Measurements from ENCODE around the gene HMGCLL1. TPM values are rescaled to one million over a fixed set of nuclear protein-coding genes. Genes with fewer than 3 reads are reported as not detected.

Gene HMGCLL1
- total RNA-seq, 1 experiment from 2014 or later: 0.11 TPM

DNA sequence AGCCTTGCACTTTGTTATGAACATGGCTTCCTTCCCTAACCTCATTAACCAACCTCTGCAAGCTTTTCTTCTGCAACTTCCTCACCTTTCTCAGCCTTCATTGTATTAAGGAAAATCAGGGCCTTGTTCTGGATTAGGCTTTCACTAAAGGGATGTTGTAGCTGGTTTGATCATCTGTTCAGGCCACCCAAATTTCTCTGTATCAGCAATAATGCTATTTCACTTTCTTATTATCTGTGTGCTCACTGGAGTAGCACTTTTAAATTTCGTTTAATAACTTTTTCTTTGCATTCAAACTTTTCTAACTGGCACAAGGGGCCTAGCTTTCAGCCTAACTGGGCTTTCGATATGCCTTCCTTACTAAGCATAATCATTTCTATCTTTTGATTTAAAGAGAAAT lies 155.1 kb downstream of the HMGCLL1 start:
- no peak for ATAC-seq
- H3K4me1 Mint-ChIP-seq: no peaks in the 10 kb centered on the region
- no peak for DNase-seq (ENCODE audit: low spot score)
- ChIA-PET CTCF (interaction anchor here (2.0 kb wide), 1 partner anchor 147 kb away, joined by 5 read pairs; no protein-coding TSS in a partner anchor), POLR2A (no interaction called here)
- TF ChIP-seq ZNF232 (CRISPR knock-in tag; IDR thresholded peaks at IDR 0.05) (no peak), ZNF138 (CRISPR knock-in tag; conservative IDR thresholded peaks at IDR 0.05) (no peak), NR2C2 (CRISPR knock-in tag; IDR thresholded peaks at IDR 0.05) (no peak), NFYB (CRISPR knock-in tag; conservative IDR thresholded peaks at IDR 0.05; ENCODE audit: low read depth) (no peak), PRDM15 (CRISPR knock-in tag; IDR thresholded peaks at IDR 0.05) (no peak), MYBL2 (CRISPR knock-in tag; IDR thresholded peaks at IDR 0.05) (no peak)
- TF ChIP-seq, protein P1, sequence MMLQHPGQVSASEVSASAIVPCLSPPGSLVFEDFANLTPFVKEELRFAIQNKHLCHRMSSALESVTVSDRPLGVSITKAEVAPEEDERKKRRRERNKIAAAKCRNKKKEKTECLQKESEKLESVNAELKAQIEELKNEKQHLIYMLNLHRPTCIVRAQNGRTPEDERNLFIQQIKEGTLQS (CRISPR knock-in tag; conservative IDR thresholded peaks at IDR 0.05): no peak
- TF ChIP-seq, protein P2, sequence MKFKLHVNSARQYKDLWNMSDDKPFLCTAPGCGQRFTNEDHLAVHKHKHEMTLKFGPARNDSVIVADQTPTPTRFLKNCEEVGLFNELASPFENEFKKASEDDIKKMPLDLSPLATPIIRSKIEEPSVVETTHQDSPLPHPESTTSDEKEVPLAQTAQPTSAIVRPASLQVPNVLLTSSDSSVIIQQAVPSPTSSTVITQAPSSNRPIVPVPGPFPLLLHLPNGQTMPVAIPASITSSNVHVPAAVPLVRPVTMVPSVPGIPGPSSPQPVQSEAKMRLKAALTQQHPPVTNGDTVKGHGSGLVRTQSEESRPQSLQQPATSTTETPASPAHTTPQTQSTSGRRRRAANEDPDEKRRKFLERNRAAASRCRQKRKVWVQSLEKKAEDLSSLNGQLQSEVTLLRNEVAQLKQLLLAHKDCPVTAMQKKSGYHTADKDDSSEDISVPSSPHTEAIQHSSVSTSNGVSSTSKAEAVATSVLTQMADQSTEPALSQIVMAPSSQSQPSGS (CRISPR knock-in tag; IDR thresholded peaks at IDR 0.05; ENCODE audit: borderline replicate concordance, low read depth): no peak
- no peaks in the 10 kb centered on the region for H3K27me3 Mint-ChIP-seq (ENCODE audit: low read depth)
- H3K9me3 Mint-ChIP-seq: no peaks in the 10 kb centered on the region
- H3K4me3 Mint-ChIP-seq: no peak overlapping the region
- H3K27ac Mint-ChIP-seq: no peak overlapping the region
- no peaks in the 10 kb centered on the region for H3K36me3 Mint-ChIP-seq

GRCh38 chr6:55410674-55411073 lies 168.3 kb downstream of the HMGCLL1 start:
- no peak overlapping the region for H3K4me3 Mint-ChIP-seq
- peaks cover 19% of the 10 kb centered on the region for H3K4me1 Mint-ChIP-seq
- peaks cover 35% of the 10 kb centered on the region for H3K9me3 Mint-ChIP-seq
- DNase-seq (ENCODE audit: low spot score) (no peak), ATAC-seq (no peak)
- CTCF ChIA-PET: no interaction called here
- H3K27ac Mint-ChIP-seq: no peak overlapping the region
- H3K36me3 Mint-ChIP-seq: no peaks in the 10 kb centered on the region; the same call in 1 of the 2 replicates
- POLR2A ChIA-PET: no interaction called here
- 0 out of 2 replicates have a peak, but pooled peaks cover 3% of the 10 kb centered on the region for H3K27me3 Mint-ChIP-seq (ENCODE audit: low read depth)
- no peak for TF ChIP-seq TP53 (CRISPR knock-in tag; IDR thresholded peaks at IDR 0.05)
- TF ChIP-seq, protein P3, sequence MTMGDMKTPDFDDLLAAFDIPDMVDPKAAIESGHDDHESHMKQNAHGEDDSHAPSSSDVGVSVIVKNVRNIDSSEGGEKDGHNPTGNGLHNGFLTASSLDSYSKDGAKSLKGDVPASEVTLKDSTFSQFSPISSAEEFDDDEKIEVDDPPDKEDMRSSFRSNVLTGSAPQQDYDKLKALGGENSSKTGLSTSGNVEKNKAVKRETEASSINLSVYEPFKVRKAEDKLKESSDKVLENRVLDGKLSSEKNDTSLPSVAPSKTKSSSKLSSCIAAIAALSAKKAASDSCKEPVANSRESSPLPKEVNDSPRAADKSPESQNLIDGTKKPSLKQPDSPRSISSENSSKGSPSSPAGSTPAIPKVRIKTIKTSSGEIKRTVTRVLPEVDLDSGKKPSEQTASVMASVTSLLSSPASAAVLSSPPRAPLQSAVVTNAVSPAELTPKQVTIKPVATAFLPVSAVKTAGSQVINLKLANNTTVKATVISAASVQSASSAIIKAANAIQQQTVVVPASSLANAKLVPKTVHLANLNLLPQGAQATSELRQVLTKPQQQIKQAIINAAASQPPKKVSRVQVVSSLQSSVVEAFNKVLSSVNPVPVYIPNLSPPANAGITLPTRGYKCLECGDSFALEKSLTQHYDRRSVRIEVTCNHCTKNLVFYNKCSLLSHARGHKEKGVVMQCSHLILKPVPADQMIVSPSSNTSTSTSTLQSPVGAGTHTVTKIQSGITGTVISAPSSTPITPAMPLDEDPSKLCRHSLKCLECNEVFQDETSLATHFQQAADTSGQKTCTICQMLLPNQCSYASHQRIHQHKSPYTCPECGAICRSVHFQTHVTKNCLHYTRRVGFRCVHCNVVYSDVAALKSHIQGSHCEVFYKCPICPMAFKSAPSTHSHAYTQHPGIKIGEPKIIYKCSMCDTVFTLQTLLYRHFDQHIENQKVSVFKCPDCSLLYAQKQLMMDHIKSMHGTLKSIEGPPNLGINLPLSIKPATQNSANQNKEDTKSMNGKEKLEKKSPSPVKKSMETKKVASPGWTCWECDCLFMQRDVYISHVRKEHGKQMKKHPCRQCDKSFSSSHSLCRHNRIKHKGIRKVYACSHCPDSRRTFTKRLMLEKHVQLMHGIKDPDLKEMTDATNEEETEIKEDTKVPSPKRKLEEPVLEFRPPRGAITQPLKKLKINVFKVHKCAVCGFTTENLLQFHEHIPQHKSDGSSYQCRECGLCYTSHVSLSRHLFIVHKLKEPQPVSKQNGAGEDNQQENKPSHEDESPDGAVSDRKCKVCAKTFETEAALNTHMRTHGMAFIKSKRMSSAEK (CRISPR knock-in tag; IDR thresholded peaks at IDR 0.05; ENCODE audit: borderline replicate concordance): no peak
- TF ChIP-seq RELA (CRISPR knock-in tag; IDR thresholded peaks at IDR 0.05; ENCODE audit: borderline replicate concordance): no peak
- no peak for TF ChIP-seq PRRX2 (CRISPR knock-in tag; IDR thresholded peaks at IDR 0.05)
- no peak for TF ChIP-seq CBFB (CRISPR knock-in tag; IDR thresholded peaks at IDR 0.05; ENCODE audit: low read depth)
- TF ChIP-seq ZNF416 (CRISPR knock-in tag; IDR thresholded peaks at IDR 0.05): no peak
- TF ChIP-seq ZNF121 (CRISPR knock-in tag; IDR thresholded peaks at IDR 0.05): no peak
- no peak for TF ChIP-seq ZNF138 (CRISPR knock-in tag; conservative IDR thresholded peaks at IDR 0.05)
- TF ChIP-seq, protein P4, sequence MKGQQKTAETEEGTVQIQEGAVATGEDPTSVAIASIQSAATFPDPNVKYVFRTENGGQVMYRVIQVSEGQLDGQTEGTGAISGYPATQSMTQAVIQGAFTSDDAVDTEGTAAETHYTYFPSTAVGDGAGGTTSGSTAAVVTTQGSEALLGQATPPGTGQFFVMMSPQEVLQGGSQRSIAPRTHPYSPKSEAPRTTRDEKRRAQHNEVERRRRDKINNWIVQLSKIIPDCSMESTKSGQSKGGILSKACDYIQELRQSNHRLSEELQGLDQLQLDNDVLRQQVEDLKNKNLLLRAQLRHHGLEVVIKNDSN (CRISPR knock-in tag; IDR thresholded peaks at IDR 0.05): no peak
- no peak for TF ChIP-seq TCF7 (CRISPR knock-in tag; IDR thresholded peaks at IDR 0.05; ENCODE audit: low read depth)
- no peak for TF ChIP-seq ZNF671 (CRISPR knock-in tag; IDR thresholded peaks at IDR 0.05)
- TF ChIP-seq JUN (CRISPR knock-in tag; IDR thresholded peaks at IDR 0.05): no peak
- TF ChIP-seq ETV6 (CRISPR knock-in tag; IDR thresholded peaks at IDR 0.05): no peak
- TF ChIP-seq HMGXB4 (CRISPR knock-in tag; IDR thresholded peaks at IDR 0.05): no peak
- TF ChIP-seq IRF2 (CRISPR knock-in tag; IDR thresholded peaks at IDR 0.05; ENCODE audit: borderline replicate concordance, low read depth): no peak
- no peak for TF ChIP-seq CDX4 (CRISPR knock-in tag; IDR thresholded peaks at IDR 0.05; ENCODE audit: borderline replicate concordance)

Data from WTC11 (cell line).